GM12892 (cell line): ENCODE data around the gene FOXL2NB.
"Not testable (repeated sequence)": the region's sequence is repeated elsewhere in the genome, so short reads cannot be mapped to it uniquely, and the experiment has no call there.

Experiments used
- DNase-seq: peaks from one replicate; pipeline ENCODE4 v3.0.0; 2011; ENCODE audit not compliant: insufficient read length
- FAIRE-seq: peaks from 2 replicates; lab custom pipeline; 2011; peaks lifted over from hg19 to GRCh38; lab: Jason Lieb, UNC
- POLR2A ChIP-seq: IDR thresholded peaks from 2 replicates; pipeline ENCODE4 v1.6.1; 2011; ENCODE audit warnings: low read depth, low read length, control low read depth
- POLR2AphosphoS5 ChIP-seq: IDR thresholded peaks from 2 replicates; pipeline ENCODE4 v1.6.1; 2011; ENCODE audit warnings: low read depth, low read length, control low read depth
- TAF1 ChIP-seq: IDR thresholded peaks from 2 replicates; pipeline ENCODE4 v1.6.1; 2011; ENCODE audit warnings: low read depth, mild to moderate bottlenecking, control low read depth, low read length, borderline replicate concordance

The FOXL2NB gene

GRCh38 chr3:138914870-138915502, 32.0 kb upstream of the FOXL2NB start:
- no peak for TF ChIP-seq POLR2AphosphoS5
- TF ChIP-seq POLR2A = no peak
- no peak for TF ChIP-seq TAF1
- DNase-seq (no peak), FAIRE-seq (no peak)

GRCh38 chr3:138915503-138916498, 31.2 kb upstream of the FOXL2NB start:
- peak; percentile 70 for FAIRE-seq
- DNase-seq = peak; percentile 85
- TF ChIP-seq TAF1 (peak; percentile 25; the same call in 1 of the 2 replicates), POLR2AphosphoS5 (no peak)

GRCh38 chr3:138916824-138917223, 30.2 kb upstream of the FOXL2NB start:
- no peak for TF ChIP-seq TAF1
- TF ChIP-seq POLR2A = no peak
- no peak for TF ChIP-seq POLR2AphosphoS5
- no peak for DNase-seq
- FAIRE-seq = no peak

GRCh38 chr3:138919325-138919724, 27.7 kb upstream of the FOXL2NB start:
- TF ChIP-seq TAF1 (no peak), POLR2AphosphoS5 (no peak), POLR2A (no peak)
- DNase-seq = no peak
- no peak for FAIRE-seq

GRCh38 chr3:138921316-138922292, 25.4 kb upstream of the FOXL2NB start:
- TF ChIP-seq TAF1 (no peak), POLR2AphosphoS5 (no peak), POLR2A (no peak)
- FAIRE-seq (no peak), DNase-seq (no peak)

GRCh38 chr3:138922400-138922799, 24.6 kb upstream of the FOXL2NB start:
- FAIRE-seq = not testable (repeated sequence)

GRCh38 chr3:138923531-138923994, 23.5 kb upstream of the FOXL2NB start:
- no peak for DNase-seq
- TF ChIP-seq TAF1 (no peak), POLR2AphosphoS5 (no peak), POLR2A (no peak)
- FAIRE-seq = peak; percentile 86

More at GRCh38 chr3:138922400-138922799, 24.6 kb upstream of the FOXL2NB start:
- DNase-seq = not testable (repeated sequence)

GRCh38 chr3:138928727-138929372, 18.2 kb upstream of the FOXL2NB start:
- TF ChIP-seq TAF1 (no peak), POLR2A (no peak), POLR2AphosphoS5 (no peak)
- DNase-seq = no peak
- no peak for FAIRE-seq

- no peak for TF ChIP-seq POLR2AphosphoS5
- TF ChIP-seq TAF1 = no peak
- no peak for TF ChIP-seq POLR2A
- FAIRE-seq = no peak
Observed at GRCh38 chr3:138933068-138933668, 13.8 kb upstream of the FOXL2NB start.

More at GRCh38 chr3:138933068-138933668, 13.8 kb upstream of the FOXL2NB start:
- no peak for DNase-seq
